ENCODE results near the gene PSEN1.

GRCh38 chr14:73208390-73208789 lies 72.1 kb downstream of the PSEN1 start:
- TF ChIP-seq POLR2A (IDR thresholded peaks at IDR 0.05; ENCODE audit: low read depth, low read length) (no peak), POLR2AphosphoS5 (IDR thresholded peaks at IDR 0.05; ENCODE audit: low read depth, low read length) (no peak), POU2F2 (IDR thresholded peaks at IDR 0.05; ENCODE audit: low read depth, low read length) (no peak), TAF1 (IDR thresholded peaks at IDR 0.05; ENCODE audit: low read depth, low read length) (no peak), SPI1 (IDR thresholded peaks at IDR 0.05; ENCODE audit: low read depth, low read length) (no peak), PAX5 (IDR thresholded peaks at IDR 0.05; ENCODE audit: insufficient read depth, low read length, severe bottlenecking) (no peak)

Measured in GM12891 (cell line).